ENCODE measurements around the gene WAS.

GRCh38 chrX:48736878-48737212 lies 53.2 kb downstream of the WAS start:
- TF ChIP-seq GATA2 (IDR thresholded peaks at IDR 0.05; ENCODE audit: low read depth, low read length) (no peak), GATA3 (IDR thresholded peaks at IDR 0.05; ENCODE audit: low read depth, low read length) (no peak)

All from SH-SY5Y (cell line).